ENCODE results near the gene SGMS2.

- TF ChIP-seq EZH2phosphoT487 (IDR thresholded peaks at IDR 0.05; ENCODE audit: borderline replicate concordance, low read length) (no peak), CTCF (conservative IDR thresholded peaks at IDR 0.05; ENCODE audit: low read depth, low read length) (no peak), EZH2 (IDR thresholded peaks at IDR 0.05; ENCODE audit: low read length, unreplicated experiment) (no peak)
Observed at GRCh38 chr4:107791902-107792301, 32.8 kb upstream of the SGMS2 start.

Data from PC-3 (cell line).